WTC11 (cell line): ENCODE results near the gene ADRB1.

Source experiments
- AFF4 ChIP-seq: sonication (generic); formaldehyde crosslinking; IDR thresholded peaks from 2 replicates; pipeline ENCODE4 v1.8.1; 2023; ENCODE audit warnings: mild to moderate bottlenecking, missing genetic modification reagents, borderline replicate concordance
- ATF2 ChIP-seq: sonication (generic); formaldehyde crosslinking; IDR thresholded peaks from 2 replicates; pipeline ENCODE4 v1.8.1; 2022; ENCODE audit warnings: low read depth, missing genetic modification reagents, borderline replicate concordance
- CTCF ChIP-seq: fragments of 200-600 bp; IDR thresholded peaks from 2 replicates; pipeline ENCODE4 v1.8.0; 2022; ENCODE audit warnings: antibody characterized with exemption
- ESRRA ChIP-seq: sonication (generic); formaldehyde crosslinking; IDR thresholded peaks from 2 replicates; pipeline ENCODE4 v1.8.1; 2022; ENCODE audit warnings: mild to moderate bottlenecking, missing genetic modification reagents, borderline replicate concordance
- NR2C2 ChIP-seq: sonication (generic); formaldehyde crosslinking; IDR thresholded peaks from 2 replicates; pipeline ENCODE4 v1.8.0; 2022; ENCODE audit warnings: mild to moderate bottlenecking, missing genetic modification reagents
- NR3C1 ChIP-seq: sonication (generic); formaldehyde crosslinking; conservative IDR thresholded peaks from 2 replicates; pipeline ENCODE4 v1.8.1; 2023; ENCODE audit warnings: low read depth, mild to moderate bottlenecking, missing genetic modification reagents
- SP1 ChIP-seq: sonication (generic); formaldehyde crosslinking; conservative IDR thresholded peaks from 2 replicates; pipeline ENCODE4 v1.8.1; 2022; ENCODE audit warnings: missing genetic modification reagents
- TCF7 ChIP-seq: sonication (generic); formaldehyde crosslinking; IDR thresholded peaks from 2 replicates; pipeline ENCODE4 v1.8.0; 2022; ENCODE audit warnings: mild to moderate bottlenecking, low read depth, missing genetic modification reagents, moderate library complexity
- ZNF263 ChIP-seq: sonication (generic); formaldehyde crosslinking; IDR thresholded peaks from 2 replicates; pipeline ENCODE4 v1.8.1; 2022; ENCODE audit warnings: low read depth, mild to moderate bottlenecking, moderate library complexity, missing genetic modification reagents
- TF ChIP-seq, protein P1 (sequence below): sonication (generic); formaldehyde crosslinking; IDR thresholded peaks from 2 replicates; pipeline ENCODE4 v1.8.0; 2023; ENCODE audit warnings: mild to moderate bottlenecking, missing genetic modification reagents
- TF ChIP-seq, protein P2 (sequence below): sonication (generic); formaldehyde crosslinking; IDR thresholded peaks from 2 replicates; pipeline ENCODE4 v1.8.1; 2022; ENCODE audit warnings: low read depth, mild to moderate bottlenecking, moderate library complexity, missing genetic modification reagents, borderline replicate concordance
- TF ChIP-seq, protein P3 (sequence below): sonication (generic); formaldehyde crosslinking; IDR thresholded peaks from 2 replicates; pipeline ENCODE4 v1.8.0; 2022; ENCODE audit warnings: mild to moderate bottlenecking, missing genetic modification reagents

GRCh38 chr10:114059561-114059960 lies 15.9 kb downstream of the ADRB1 start:
- no peak for TF ChIP-seq ATF2 (CRISPR knock-in tag)
- TF ChIP-seq CTCF, result no peak
- TF ChIP-seq, protein P1, sequence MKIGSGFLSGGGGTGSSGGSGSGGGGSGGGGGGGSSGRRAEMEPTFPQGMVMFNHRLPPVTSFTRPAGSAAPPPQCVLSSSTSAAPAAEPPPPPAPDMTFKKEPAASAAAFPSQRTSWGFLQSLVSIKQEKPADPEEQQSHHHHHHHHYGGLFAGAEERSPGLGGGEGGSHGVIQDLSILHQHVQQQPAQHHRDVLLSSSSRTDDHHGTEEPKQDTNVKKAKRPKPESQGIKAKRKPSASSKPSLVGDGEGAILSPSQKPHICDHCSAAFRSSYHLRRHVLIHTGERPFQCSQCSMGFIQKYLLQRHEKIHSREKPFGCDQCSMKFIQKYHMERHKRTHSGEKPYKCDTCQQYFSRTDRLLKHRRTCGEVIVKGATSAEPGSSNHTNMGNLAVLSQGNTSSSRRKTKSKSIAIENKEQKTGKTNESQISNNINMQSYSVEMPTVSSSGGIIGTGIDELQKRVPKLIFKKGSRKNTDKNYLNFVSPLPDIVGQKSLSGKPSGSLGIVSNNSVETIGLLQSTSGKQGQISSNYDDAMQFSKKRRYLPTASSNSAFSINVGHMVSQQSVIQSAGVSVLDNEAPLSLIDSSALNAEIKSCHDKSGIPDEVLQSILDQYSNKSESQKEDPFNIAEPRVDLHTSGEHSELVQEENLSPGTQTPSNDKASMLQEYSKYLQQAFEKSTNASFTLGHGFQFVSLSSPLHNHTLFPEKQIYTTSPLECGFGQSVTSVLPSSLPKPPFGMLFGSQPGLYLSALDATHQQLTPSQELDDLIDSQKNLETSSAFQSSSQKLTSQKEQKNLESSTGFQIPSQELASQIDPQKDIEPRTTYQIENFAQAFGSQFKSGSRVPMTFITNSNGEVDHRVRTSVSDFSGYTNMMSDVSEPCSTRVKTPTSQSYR, result no peak
- TF ChIP-seq NR2C2 (CRISPR knock-in tag), result no peak
- no peak for TF ChIP-seq ZNF263
- TF ChIP-seq, protein P2, sequence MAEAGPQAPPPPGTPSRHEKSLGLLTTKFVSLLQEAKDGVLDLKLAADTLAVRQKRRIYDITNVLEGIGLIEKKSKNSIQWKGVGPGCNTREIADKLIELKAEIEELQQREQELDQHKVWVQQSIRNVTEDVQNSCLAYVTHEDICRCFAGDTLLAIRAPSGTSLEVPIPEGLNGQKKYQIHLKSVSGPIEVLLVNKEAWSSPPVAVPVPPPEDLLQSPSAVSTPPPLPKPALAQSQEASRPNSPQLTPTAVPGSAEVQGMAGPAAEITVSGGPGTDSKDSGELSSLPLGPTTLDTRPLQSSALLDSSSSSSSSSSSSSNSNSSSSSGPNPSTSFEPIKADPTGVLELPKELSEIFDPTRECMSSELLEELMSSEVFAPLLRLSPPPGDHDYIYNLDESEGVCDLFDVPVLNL, result no peak
- no peak for TF ChIP-seq ESRRA (CRISPR knock-in tag)
- TF ChIP-seq, protein P3, sequence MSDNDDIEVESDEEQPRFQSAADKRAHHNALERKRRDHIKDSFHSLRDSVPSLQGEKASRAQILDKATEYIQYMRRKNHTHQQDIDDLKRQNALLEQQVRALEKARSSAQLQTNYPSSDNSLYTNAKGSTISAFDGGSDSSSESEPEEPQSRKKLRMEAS (CRISPR knock-in tag), result no peak
- TF ChIP-seq SP1 (CRISPR knock-in tag), result no peak
- no peak for TF ChIP-seq TCF7 (CRISPR knock-in tag)
- TF ChIP-seq NR3C1 (CRISPR knock-in tag), result no peak
- no peak for TF ChIP-seq AFF4 (CRISPR knock-in tag)
